Stimulated activated CD4-positive, alpha-beta T cell treated with anti-CD3 and anti-CD28 coated beads, TNF-alpha, amount 100 ng/mL, for 1 hour (primary cell): ENCODE results near the gene CREBBP.

Experiments used
- DNase-seq, 3 donors: peaks; one replicate each; pipeline ENCODE4 v3.0.0-alpha.2; 2020; ENCODE audit warnings: low read depth in 3 of 3, low spot score in 1 of 3

Gene CREBBP

DNA sequence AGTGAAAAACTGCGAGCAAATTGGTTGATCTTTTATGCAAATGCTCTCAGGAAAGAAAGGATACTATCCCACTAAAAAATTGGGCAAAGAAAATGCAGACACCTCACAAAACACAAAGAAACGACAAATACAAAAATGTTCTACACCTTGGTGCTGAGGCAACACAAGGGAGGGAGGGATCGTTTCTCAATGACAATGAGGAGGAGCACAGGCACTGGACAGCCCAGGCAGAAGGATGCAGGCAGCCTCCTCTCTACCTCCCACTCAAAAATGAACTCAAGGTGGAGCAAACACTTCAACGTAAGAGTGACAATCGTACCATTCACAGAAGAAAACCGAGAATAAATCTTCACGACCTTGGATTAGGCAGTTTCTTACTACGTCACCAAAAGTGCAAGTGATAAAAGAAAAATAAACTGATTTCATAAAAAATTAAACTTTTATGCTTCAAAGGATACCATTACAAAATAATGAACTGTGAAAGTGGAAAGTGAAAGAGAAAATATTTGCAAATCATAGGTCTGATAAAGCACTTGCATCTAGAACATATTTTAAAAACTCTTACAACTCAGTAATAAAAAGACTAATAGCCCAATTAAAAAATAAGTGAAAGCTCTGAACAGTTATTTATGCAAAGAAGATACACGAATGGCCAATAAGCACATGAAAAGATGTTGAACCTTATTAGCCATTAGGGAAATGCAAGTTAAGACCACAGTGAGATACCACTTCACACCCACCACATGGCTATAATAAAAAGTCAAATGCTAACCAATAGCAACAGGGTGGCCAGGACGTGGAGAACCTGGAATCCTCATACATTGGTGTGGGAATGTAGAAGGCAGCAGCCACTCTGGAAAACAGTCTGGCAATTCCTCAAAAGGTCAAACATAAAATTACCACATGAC lies 82.4 kb downstream of the CREBBP start:
- no peak for DNase-seq

- no peak for DNase-seq
These were observed 83.0 kb downstream of the CREBBP start for GRCh38 chr16:3797473-3797872.

GRCh38 chr16:3793161-3793576 lies 87.3 kb downstream of the CREBBP start:
- DNase-seq: no peak

DNA sequence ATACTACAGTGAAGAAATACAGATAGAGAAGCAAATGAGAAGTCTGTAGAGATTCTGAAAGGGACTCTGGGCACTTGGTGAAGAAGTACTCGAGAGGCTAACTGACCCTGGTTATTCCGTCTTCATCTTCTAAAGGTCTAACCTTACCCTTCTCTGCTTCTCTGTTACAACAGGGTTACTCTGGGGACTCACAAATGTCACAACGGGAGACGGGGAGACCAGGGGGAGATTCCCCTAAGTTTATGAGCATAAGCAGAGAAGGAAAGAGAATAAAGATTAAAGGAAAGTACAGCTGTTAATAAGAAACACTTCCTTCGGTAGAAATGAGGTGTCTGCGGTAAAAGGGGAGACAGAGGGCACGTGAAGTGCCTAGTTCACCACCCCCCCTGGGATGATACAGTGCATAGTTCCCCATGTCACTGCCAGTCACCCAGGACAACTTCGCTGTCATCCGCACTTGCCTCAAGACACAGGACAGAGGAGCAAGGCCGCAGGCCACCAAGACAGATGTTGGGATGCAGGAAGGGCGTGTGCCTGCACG lies 88.0 kb downstream of the CREBBP start:
- DNase-seq: no peak

DNA sequence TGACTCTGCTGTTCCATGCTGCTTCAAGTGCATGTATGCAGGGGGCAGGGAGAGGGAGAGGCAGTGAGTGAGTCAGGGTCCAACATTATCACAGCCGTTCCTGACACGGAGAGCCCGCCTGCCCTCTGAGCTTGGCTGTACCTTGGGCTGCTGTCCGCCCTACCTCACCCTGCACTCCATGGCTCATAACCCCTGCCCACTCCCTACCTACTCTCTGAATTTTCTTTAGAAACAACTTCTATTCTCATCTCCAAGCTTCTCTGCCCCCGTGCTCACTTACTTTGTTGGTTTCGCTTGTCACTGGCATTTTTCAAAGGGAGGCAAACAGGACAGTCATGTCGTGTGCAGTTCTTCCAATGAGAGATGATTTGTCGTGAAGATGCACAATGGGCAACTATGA lies 88.8 kb downstream of the CREBBP start:
- DNase-seq: no peak

DNA sequence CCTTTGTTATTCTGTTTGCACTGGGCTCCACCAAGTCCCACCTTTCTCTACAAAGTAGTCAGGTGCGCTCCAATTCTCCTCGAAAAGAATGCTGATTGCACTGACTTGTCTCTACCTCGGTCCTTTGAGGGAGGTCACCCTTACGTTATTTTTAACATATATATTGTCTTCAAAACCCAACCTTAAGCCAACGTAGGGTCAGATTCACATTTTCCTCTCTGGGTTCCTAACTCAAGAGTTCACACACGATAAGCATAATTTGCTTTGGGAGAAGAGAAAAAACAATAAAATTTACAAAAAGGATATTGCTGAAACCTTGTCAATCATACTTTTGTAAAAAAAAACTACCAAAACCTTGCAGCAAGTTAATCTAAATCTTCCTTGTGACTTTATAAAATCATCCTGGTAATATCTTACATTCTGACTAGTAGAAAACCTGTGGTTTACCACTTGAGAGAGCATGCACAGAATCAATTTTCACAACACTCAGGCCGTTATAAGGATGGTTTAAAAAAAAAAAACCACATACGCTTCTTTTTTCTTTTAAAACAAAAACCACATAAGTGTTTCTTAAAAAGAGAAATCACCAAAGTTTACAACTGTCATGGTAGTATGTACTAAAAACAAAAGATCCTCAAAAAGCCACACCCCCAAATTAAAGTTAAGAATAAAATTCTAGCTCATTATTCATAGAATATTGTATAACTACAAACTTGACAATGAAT lies 91.0 kb downstream of the CREBBP start:
- no peak for DNase-seq

GRCh38 chr16:3788711-3789374 lies 91.7 kb downstream of the CREBBP start:
- DNase-seq: no peak

DNA sequence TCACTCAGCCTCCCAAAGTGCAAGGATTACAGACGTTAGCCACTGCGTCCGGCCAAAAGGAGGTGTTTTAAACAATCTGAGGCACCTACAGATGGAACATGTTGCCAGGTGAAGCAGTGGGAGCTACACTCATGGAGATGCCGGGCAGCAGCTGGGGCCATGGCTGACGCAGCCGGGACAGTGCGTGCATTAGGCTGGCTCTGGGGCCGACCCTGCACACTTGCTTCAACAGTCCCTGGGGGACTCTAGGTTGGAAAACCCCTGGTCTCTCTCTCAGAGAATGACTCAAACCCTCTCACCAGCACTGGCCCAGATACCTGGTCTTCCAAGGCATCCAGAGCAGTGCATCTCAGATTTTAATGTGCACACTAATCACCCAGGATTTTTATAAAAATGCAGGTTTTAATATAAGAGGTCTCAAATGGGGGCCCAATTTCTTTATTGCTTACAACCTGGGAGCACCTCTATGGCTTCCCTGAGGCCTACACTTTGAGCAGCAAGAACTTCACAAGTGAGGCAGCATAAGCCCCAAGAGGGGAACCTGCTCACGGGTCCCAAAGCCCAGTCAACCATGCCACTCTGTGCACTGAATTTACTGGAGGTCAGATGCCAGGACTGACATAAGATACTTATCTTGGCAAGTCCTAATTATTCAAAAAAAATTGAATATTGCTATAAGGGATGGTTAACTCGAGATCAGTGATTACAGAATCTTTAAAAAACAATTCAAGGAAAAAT lies 92.4 kb downstream of the CREBBP start:
- no peak for DNase-seq

DNA sequence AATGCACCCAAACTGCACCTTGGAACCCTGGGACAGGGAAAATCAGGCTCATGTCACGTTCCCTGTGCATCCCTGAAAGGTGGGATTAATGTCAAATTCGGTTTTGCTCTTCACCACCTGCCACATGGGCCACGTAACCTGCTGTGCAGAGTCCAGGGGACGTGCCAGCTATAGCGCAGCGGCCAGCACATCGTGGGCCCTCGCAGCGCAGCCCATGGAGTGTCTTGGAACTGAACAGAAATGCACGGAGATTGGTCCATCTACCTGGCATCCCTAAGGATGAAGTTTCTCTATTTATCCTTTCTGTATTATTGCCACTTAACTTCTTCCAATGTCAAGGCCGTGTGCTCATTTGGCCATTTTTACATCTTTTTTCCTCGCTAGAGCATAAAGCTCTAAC lies 95.1 kb downstream of the CREBBP start:
- no peak for DNase-seq

- DNase-seq: no peak
These were observed 97.0 kb downstream of the CREBBP start for GRCh38 chr16:3783516-3783915.

- DNase-seq: no peak
These were observed 97.9 kb downstream of the CREBBP start for GRCh38 chr16:3782566-3782965.

- no peak for DNase-seq
These were observed 99.1 kb downstream of the CREBBP start for GRCh38 chr16:3781421-3781820.

DNA sequence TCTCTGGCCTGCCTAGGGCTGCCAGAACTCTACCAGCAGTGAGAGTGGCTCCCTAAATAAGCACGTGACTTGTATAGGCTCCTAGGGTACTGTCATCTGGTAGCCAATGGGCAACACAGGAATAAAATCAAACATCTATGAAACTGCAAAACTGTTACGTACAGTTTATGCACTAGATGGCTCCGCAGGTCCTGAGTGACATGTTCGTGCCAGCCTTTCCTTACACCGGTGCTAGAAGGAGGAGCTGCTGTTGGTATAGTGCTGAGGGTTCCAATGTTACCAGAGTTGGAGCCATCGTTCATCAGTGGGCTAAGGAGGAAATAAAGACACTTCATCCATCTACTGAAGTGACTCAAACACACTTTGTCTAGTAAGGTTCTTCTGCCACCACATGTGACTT lies 99.9 kb downstream of the CREBBP start:
- no peak for DNase-seq

DNA sequence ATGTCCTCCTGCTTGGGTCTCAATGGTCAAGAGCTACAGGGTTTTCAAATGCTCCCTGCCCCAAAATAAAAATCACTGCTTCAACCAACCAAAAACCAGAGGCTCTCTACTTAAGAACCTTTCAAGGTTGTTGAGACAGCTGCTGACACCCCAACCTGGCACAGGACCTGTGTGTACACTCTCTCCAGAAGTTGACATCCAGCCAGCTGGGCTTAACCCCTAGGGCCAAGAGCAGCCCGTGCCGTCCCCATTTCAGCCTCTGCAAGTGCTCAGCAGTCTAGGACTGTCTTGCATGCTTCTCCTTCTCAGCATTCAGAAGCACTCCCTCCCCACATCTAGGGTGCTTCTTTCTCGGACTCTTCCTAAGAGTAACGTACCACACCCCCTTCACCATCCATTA lies 104.2 kb downstream of the CREBBP start:
- DNase-seq: no peak

- DNase-seq: no peak
These were observed 105.7 kb downstream of the CREBBP start for GRCh38 chr16:3774819-3775218.

DNA sequence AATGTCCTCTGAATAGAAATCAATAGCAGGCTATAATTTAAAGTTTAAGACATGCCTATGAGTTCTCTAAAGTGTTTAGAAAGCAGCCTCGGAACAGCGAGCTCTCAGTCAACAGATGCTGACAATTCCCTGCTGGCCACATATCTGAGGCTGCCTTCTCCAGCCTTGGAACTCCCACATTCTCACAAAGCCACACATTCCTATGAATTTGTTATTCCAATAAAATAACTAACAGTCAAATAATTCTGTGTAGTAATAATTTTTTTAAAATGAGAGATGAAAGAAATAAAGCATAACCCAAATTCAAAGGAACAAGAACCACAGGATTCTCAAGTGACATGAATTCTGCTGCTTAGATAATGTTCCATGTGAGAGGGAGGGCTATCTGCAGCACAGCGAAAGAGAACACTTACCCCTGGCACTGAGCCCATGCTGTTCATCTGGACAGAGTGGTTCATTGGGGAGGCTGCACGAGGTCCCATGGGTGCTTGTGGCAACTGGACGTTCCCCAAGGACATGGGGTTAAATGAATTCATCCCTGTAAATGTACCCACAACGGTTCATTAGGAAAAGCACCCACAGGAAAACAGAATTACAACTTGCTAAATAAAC lies 106.3 kb downstream of the CREBBP start:
- no peak for DNase-seq

DNA sequence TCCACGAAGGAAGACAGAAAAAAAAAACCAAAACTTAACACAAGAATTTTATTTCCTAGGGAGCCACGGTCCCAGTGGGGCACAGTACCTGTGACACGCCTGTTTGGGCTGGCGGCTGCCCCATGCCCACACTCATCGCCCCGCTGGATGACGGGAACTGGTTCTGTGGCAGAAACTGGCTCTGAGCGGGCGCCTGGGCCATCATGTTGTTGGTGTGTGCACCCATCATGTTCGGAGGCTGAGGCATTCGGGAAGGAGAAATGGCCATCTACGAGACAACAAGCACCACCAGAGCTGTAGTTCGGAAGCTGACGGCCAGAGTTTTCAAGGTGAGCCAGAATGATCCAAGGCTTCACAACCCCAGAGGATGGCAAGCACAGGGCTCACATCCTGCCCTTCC lies 106.8 kb downstream of the CREBBP start:
- DNase-seq: no peak

DNA sequence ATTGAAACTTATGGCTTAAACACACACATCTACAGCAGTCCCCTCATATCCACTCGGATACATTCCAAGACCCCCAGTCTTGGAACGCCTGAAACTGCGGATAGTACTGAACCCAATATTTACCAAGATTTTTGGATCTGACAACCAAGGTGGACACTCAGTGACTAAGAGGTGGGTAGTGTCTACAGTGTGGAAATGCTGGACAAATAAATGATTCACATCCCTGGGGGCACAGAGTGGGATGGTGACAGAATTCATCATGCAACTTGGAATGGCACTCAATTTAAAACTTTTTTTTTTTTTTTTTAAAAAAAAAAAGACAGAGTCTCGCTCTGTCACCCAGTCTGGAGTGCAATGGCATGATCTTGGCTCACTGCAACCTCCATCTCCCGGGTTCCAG lies 109.0 kb downstream of the CREBBP start:
- no peak for DNase-seq

- DNase-seq: no peak
These were observed 110.0 kb downstream of the CREBBP start for GRCh38 chr16:3770530-3770929.

GRCh38 chr16:3769942-3770341 lies 110.6 kb downstream of the CREBBP start:
- no peak for DNase-seq

GRCh38 chr16:3769013-3769412 lies 111.5 kb downstream of the CREBBP start:
- DNase-seq: no peak
